Stimulated activated CD8-positive, alpha-beta memory T cell treated with anti-CD3 and anti-CD28 coated beads, Interleukin-15, amount 100 ng/mL, for 48 hours (primary cell): ENCODE data around the gene KRTAP10-1.
"Not testable (repeated sequence)": the region's sequence is repeated elsewhere in the genome, so short reads cannot be mapped to it uniquely, and the experiment has no call there.

Experiments used
- DNase-seq, 2 donors: peaks; one replicate each; pipeline ENCODE4 v3.0.0-alpha.2; 2020; ENCODE audit warnings: low read depth in 2 of 2

KRTAP10-1 gene

GRCh38 chr21:44503006-44503889 is 36.7 kb downstream of the KRTAP10-1 start:
- not testable (repeated sequence) for DNase-seq

GRCh38 chr21:44502171-44502958 is 37.6 kb downstream of the KRTAP10-1 start:
- no peak for DNase-seq

- no peak for DNase-seq
These were observed 39.9 kb downstream of the KRTAP10-1 start for GRCh38 chr21:44500111-44500510.

DNA sequence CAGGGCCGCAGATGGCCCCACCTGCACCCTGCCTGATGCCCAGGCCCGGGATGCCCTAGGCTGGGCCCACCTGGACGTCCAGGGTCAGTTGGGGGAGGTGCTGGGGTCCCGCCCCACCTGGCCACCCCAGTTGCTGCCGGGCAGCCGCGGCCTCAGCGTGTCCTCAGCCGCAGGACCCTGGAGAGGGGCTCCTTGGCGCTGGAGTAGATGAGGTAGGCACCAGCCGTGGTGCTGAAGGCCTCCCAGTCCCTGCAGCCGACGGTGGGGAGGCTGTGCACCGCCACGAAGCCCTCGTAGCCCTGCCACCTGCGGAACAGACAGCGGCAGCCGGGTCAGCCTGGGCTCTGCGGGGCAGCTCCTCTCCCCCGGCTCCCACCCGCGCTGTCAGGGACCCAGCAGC is 40.4 kb downstream of the KRTAP10-1 start:
- DNase-seq, result no peak

GRCh38 chr21:44499211-44499560 is 40.8 kb downstream of the KRTAP10-1 start:
- DNase-seq, result no peak

- DNase-seq, result no peak
These were observed 41.5 kb downstream of the KRTAP10-1 start for GRCh38 chr21:44498280-44499210.

- no peak for DNase-seq
These were observed 42.3 kb downstream of the KRTAP10-1 start for GRCh38 chr21:44497703-44498126.

DNA sequence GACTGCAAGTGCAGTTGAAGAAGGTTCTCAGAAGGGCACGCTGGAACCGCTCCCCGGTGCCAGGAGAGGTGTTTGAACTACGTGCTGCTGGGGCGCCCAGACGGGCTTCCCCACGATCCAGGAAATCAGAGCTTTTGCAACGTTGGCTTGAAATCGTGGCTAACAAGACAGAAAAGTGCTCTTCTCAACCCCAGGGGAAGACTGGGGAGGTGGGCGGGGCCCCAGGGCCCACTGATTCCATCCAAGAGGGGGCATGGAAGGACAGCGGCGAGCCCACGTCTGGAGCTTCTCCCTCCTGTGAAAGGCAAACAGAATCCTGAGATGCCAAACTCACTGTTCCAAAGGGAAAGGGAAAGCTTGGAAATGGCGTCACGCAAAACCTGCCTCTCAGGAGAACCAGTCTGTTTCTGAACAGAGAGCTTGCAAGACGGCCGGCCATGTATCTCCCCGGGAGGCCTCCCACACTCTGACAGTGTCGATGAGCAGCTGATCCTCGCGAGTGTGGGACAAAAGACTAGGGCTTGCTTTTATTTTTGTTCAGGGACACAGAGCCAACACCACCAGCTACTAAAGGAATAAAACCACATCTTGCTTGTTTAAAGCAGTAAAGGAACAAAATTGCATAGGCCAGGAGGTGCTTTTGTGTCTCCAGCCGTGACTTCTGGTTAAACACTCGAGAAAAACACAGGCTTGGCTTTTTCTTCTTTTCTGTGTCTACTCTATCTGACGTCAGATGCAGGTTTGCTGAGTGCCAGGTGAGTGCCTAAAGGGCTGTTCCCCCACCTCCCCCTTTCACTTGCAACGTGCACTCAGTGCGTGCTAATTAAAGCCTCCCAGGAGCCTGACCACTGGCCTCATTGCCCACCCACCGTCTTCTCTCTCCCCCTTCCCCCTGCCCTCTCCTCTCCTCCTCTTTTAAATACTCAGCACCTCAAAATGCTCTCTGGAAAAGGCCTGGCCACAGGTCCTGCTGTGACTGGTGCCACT is 43.1 kb downstream of the KRTAP10-1 start:
- no peak for DNase-seq

GRCh38 chr21:44495611-44496563 is 44.1 kb downstream of the KRTAP10-1 start:
- no peak for DNase-seq

DNA sequence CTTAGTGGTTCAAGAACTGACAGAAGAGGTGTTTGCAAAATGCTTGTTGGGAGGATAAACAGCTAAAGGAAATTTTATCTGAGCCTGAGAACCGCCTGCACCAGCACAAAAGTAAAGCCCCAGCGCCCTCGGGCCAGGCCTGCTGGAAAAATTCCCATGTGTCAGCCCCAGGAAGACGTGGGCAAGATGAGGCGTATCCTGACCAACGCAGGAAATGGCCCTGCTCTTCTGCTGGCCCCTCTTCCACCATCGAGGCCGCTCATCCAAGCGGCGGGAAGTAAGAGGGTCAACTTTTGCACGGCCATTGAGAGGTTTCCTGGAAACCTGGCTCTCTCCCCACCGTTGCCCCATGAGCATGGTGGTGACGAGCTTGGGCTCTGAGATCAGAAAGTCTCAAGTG is 45.0 kb downstream of the KRTAP10-1 start:
- no peak for DNase-seq

DNA sequence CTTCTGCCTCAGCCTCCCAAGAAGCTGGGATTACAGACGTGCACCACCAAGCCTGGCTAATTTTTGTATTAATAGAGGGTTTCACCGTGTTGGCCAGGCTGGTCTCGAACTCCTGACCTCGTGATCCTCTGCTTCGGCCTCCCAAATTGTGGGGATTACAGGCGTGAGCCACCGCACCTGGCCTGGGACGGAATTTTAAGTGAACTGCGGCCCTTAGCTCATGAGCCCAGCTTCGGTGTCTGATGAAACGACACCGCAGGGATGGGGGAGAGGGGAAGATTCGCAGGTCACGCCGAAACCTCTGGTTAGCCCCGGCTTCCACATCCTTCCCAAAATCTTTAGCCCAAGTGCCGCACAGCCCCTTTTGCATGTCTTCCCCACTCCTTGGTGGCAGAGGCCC is 45.6 kb downstream of the KRTAP10-1 start:
- DNase-seq, result no peak

DNA sequence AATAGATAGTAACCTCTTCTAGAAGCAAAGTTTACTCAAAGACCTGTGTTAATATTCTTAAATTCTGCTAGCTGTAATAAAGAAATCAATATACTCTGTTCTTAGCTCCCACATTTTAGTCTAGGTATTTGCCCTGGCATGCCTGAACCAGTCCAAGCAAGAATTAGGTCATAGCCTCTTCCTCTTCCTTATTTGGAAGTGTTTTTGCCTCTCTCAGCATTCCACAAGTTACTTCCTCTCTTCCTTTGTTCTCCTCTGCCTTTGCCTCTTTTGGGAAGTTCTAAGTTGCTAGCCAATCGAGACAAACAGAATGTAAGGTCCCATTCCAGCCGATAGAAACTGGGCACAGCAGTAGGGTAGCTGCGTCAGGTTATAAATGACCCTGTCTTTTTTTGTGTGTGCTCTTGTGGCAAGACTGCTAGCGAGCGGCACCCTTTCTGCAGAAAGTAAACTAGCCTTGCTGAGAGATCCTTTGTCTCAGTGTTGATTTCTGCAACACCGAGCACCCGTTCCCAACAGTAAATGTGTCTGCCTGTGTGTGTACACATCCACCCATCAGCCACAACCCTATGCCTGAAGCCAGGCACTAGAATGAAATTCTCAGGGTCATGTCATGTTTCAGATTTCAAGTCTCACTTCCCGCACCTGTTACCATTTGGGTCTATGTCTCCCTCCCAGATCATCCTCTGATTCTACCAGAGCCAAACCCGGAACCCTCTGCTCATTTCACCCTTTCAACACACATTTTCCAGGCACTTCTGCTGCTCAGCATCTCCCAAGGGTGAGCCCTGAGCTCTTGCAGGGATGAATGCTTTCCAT is 47.2 kb downstream of the KRTAP10-1 start:
- no peak for DNase-seq

- DNase-seq, result no peak
These were observed 49.2 kb downstream of the KRTAP10-1 start for GRCh38 chr21:44490816-44491215.

DNA sequence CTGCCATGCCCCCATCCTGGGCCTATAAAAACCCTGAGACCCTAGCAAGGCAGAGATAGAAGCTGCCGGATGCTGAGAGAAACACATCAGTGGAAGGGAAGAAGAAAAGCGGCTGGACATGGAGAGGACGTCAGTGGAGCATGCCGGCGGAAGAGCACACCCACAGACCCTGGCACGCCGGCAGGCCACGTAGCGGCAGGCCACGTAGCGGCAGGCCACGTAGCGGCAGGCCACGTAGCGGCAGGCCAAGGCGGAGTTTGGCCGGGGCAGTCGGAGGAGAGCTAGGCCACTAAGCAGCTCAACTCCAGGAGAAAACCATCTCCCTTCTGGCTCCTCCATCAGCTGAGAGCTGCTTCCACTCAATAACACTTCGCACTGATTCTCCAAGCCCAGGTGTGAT is 49.6 kb downstream of the KRTAP10-1 start:
- DNase-seq, result no peak

- DNase-seq, result no peak
These were observed 50.0 kb downstream of the KRTAP10-1 start for GRCh38 chr21:44489962-44490361.
